Measurements from ENCODE around the gene CXCR6.

CXCR6 gene

GRCh38 chr3:45943207-45943846, at the start of gene CXCR6:
Gene CXCR6, plus strand, starts transcription at chr3:45943464. Its CDS starts 3,018 bp downstream, at chr3:45946482.
- TF ChIP-seq GATA1 (IDR thresholded peaks at IDR 0.05; ENCODE audit: low read depth, low read length) (no peak), POLR2A (IDR thresholded peaks at IDR 0.05; ENCODE audit: low read length) (no peak)
- no peak for DNase-seq

GRCh38 chr3:45894015-45894414, 49.2 kb upstream of the CXCR6 start:
- no peak for DNase-seq
- TF ChIP-seq GATA1 (IDR thresholded peaks at IDR 0.05; ENCODE audit: low read depth, low read length) = no peak
- TF ChIP-seq POLR2A (IDR thresholded peaks at IDR 0.05; ENCODE audit: low read length) = no peak

GRCh38 chr3:45895686-45896468, 47.4 kb upstream of the CXCR6 start:
- no peak for TF ChIP-seq GATA1 (IDR thresholded peaks at IDR 0.05; ENCODE audit: low read depth, low read length)
- no peak for TF ChIP-seq POLR2A (IDR thresholded peaks at IDR 0.05; ENCODE audit: low read length)
- peak in 1 of 2 experiments; percentile 25 for DNase-seq

- DNase-seq = no peak
- TF ChIP-seq POLR2A (IDR thresholded peaks at IDR 0.05; ENCODE audit: low read length) (no peak), GATA1 (IDR thresholded peaks at IDR 0.05; ENCODE audit: low read depth, low read length) (no peak)
Measured at GRCh38 chr3:45896956-45897355, 46.3 kb upstream of the CXCR6 start.

- no peak for DNase-seq
- TF ChIP-seq GATA1 (IDR thresholded peaks at IDR 0.05; ENCODE audit: low read depth, low read length) (no peak), POLR2A (IDR thresholded peaks at IDR 0.05; ENCODE audit: low read length) (no peak)
Measured at GRCh38 chr3:45904931-45905330, 38.3 kb upstream of the CXCR6 start.

GRCh38 chr3:45905755-45906154, 37.5 kb upstream of the CXCR6 start:
- TF ChIP-seq GATA1 (IDR thresholded peaks at IDR 0.05; ENCODE audit: low read depth, low read length) = no peak
- TF ChIP-seq POLR2A (IDR thresholded peaks at IDR 0.05; ENCODE audit: low read length) = no peak
- DNase-seq = no peak

- TF ChIP-seq GATA1 (IDR thresholded peaks at IDR 0.05; ENCODE audit: low read depth, low read length) (no peak), POLR2A (IDR thresholded peaks at IDR 0.05; ENCODE audit: low read length) (no peak)
- peak; percentile 16 to 22 for DNase-seq
Measured at GRCh38 chr3:45906681-45907407, 36.4 kb upstream of the CXCR6 start.

- TF ChIP-seq GATA1 (IDR thresholded peaks at IDR 0.05; ENCODE audit: low read depth, low read length) (no peak), POLR2A (IDR thresholded peaks at IDR 0.05; ENCODE audit: low read length) (no peak)
- no peak for DNase-seq
Measured at GRCh38 chr3:45907769-45908705, 35.2 kb upstream of the CXCR6 start.

- no peak for DNase-seq
- TF ChIP-seq GATA1 (IDR thresholded peaks at IDR 0.05; ENCODE audit: low read depth, low read length) (no peak), POLR2A (IDR thresholded peaks at IDR 0.05; ENCODE audit: low read length) (no peak)
Measured at GRCh38 chr3:45908761-45909160, 34.5 kb upstream of the CXCR6 start.

GRCh38 chr3:45909542-45909941, 33.7 kb upstream of the CXCR6 start:
- TF ChIP-seq POLR2A (IDR thresholded peaks at IDR 0.05; ENCODE audit: low read length) (no peak), GATA1 (IDR thresholded peaks at IDR 0.05; ENCODE audit: low read depth, low read length) (no peak)
- DNase-seq = no peak

GRCh38 chr3:45910892-45911291, 32.4 kb upstream of the CXCR6 start:
- no peak for TF ChIP-seq POLR2A (IDR thresholded peaks at IDR 0.05; ENCODE audit: low read length)
- TF ChIP-seq GATA1 (IDR thresholded peaks at IDR 0.05; ENCODE audit: low read depth, low read length) = no peak
- no peak for DNase-seq

- no peak for DNase-seq
- no peak for TF ChIP-seq POLR2A (IDR thresholded peaks at IDR 0.05; ENCODE audit: low read length)
- no peak for TF ChIP-seq GATA1 (IDR thresholded peaks at IDR 0.05; ENCODE audit: low read depth, low read length)
Measured at GRCh38 chr3:45911511-45912226, 31.6 kb upstream of the CXCR6 start.

GRCh38 chr3:45912435-45912834, 30.8 kb upstream of the CXCR6 start:
- no peak for DNase-seq
- no peak for TF ChIP-seq POLR2A (IDR thresholded peaks at IDR 0.05; ENCODE audit: low read length)
- TF ChIP-seq GATA1 (IDR thresholded peaks at IDR 0.05; ENCODE audit: low read depth, low read length) = no peak
